ENCODE data around the gene PPP1R26.

DNA sequence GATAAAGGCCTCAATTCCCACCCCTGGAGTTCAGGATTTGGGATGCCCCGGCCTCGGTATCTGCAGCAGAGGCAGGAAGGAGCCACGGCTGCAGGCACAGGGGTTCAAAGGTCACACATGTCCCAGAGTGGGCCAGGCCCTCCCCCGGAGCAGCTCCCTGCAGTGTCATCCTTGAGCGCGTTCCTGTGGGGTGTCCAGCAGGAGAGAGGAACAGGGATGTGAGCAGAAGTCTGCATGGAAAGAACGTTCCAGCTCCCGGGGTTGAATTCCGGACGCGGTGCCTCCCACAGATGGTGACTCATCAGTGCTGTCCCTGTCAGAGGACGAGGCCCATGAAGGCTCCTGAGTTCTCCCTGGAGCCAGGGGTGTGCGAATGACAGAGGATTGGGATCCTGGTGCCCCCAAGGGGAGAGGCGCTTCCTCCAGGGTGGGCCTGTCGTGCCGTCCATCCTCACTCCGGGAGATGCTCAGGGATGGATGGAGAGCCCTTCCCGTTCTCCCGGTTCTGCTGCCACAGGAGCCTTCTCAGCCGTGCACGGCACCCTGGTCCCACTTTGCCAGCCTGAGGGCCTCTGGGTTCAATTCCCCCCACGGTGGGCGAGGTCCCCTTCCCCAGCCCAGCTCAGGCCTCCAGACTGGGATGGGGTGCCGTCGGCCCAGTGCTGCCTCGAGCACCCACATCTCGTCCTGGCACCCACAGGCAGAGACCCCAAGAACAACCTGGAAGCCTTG lies 44.7 kb downstream of the PPP1R26 start:
- TF ChIP-seq POLR2A (IDR thresholded peaks at IDR 0.05): no peak
- TF ChIP-seq, protein P1, sequence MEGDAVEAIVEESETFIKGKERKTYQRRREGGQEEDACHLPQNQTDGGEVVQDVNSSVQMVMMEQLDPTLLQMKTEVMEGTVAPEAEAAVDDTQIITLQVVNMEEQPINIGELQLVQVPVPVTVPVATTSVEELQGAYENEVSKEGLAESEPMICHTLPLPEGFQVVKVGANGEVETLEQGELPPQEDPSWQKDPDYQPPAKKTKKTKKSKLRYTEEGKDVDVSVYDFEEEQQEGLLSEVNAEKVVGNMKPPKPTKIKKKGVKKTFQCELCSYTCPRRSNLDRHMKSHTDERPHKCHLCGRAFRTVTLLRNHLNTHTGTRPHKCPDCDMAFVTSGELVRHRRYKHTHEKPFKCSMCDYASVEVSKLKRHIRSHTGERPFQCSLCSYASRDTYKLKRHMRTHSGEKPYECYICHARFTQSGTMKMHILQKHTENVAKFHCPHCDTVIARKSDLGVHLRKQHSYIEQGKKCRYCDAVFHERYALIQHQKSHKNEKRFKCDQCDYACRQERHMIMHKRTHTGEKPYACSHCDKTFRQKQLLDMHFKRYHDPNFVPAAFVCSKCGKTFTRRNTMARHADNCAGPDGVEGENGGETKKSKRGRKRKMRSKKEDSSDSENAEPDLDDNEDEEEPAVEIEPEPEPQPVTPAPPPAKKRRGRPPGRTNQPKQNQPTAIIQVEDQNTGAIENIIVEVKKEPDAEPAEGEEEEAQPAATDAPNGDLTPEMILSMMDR (IDR thresholded peaks at IDR 0.05): no peak
